Measurements from ENCODE around the gene TMEM107. TPM values are rescaled to one million over a fixed set of nuclear protein-coding genes. Genes with fewer than 3 reads are reported as not detected.
A peak's percentile ranks its signal among the peaks of the same experiment; 100 is the strongest.
"Not testable (repeated sequence)": the region's sequence is repeated elsewhere in the genome, so short reads cannot be mapped to it uniquely, and the experiment has no call there.

TMEM107 gene
- total RNA-seq, 1 donor from 2014 or later = 12.8 TPM

- peak; percentile 58 for DNase-seq
- Mint-ChIP-seq H3K4me1 (ENCODE audit: low read depth, unreplicated experiment) (peaks cover 19% of the 10 kb centered on the region), H3K9me3 (ENCODE audit: unreplicated experiment) (peaks cover 14% of the 10 kb centered on the region), H3K36me3 (ENCODE audit: unreplicated experiment) (no peaks in the 10 kb centered on the region), H3K27me3 (ENCODE audit: unreplicated experiment) (peaks cover 11% of the 10 kb centered on the region), H3K27ac (ENCODE audit: unreplicated experiment) (peak overlapping the region; percentile 100), H3K4me3 (ENCODE audit: unreplicated experiment) (peak overlapping the region; percentile 93)
- TF ChIP-seq CTCF (IDR thresholded peaks at IDR 0.05; ENCODE audit: partially characterized antibody, unreplicated experiment) = no peak
Observed at GRCh38 chr17:8173056-8173870, 2.9 kb downstream of the TMEM107 start.

GRCh38 chr17:8170186-8170585, 6.0 kb downstream of the TMEM107 start:
- H3K27ac Mint-ChIP-seq (ENCODE audit: unreplicated experiment) = not testable (repeated sequence)

GRCh38 chr17:8167526-8167925, 8.7 kb downstream of the TMEM107 start:
- Mint-ChIP-seq H3K4me1 (ENCODE audit: low read depth, unreplicated experiment) (peaks cover 16% of the 10 kb centered on the region), H3K4me3 (ENCODE audit: unreplicated experiment) (no peak overlapping the region), H3K36me3 (ENCODE audit: unreplicated experiment) (no peaks in the 10 kb centered on the region), H3K9me3 (ENCODE audit: unreplicated experiment) (peaks cover 2% of the 10 kb centered on the region), H3K27me3 (ENCODE audit: unreplicated experiment) (no peaks in the 10 kb centered on the region), H3K27ac (ENCODE audit: unreplicated experiment) (no peak overlapping the region)
- DNase-seq = no peak
- TF ChIP-seq CTCF (IDR thresholded peaks at IDR 0.05; ENCODE audit: partially characterized antibody, unreplicated experiment) = no peak

More at GRCh38 chr17:8170186-8170585, 6.0 kb downstream of the TMEM107 start:
- not testable (repeated sequence) for H3K4me1 Mint-ChIP-seq (ENCODE audit: low read depth, unreplicated experiment); H3K27me3 Mint-ChIP-seq (ENCODE audit: unreplicated experiment); H3K36me3 Mint-ChIP-seq (ENCODE audit: unreplicated experiment); H3K4me3 Mint-ChIP-seq (ENCODE audit: unreplicated experiment); DNase-seq; H3K9me3 Mint-ChIP-seq (ENCODE audit: unreplicated experiment)

- Mint-ChIP-seq H3K36me3 (ENCODE audit: unreplicated experiment) (no peaks in the 10 kb centered on the region), H3K4me1 (ENCODE audit: low read depth, unreplicated experiment) (peaks cover 16% of the 10 kb centered on the region), H3K9me3 (ENCODE audit: unreplicated experiment) (peaks cover 5% of the 10 kb centered on the region), H3K4me3 (ENCODE audit: unreplicated experiment) (no peak overlapping the region), H3K27ac (ENCODE audit: unreplicated experiment) (no peak overlapping the region), H3K27me3 (ENCODE audit: unreplicated experiment) (no peaks in the 10 kb centered on the region)
- DNase-seq = no peak
- no peak for TF ChIP-seq CTCF (IDR thresholded peaks at IDR 0.05; ENCODE audit: partially characterized antibody, unreplicated experiment)
Observed at GRCh38 chr17:8166731-8167130, 9.4 kb downstream of the TMEM107 start.

GRCh38 chr17:8164815-8165131, 11.4 kb downstream of the TMEM107 start:
- Mint-ChIP-seq H3K9me3 (ENCODE audit: unreplicated experiment) (peaks cover 10% of the 10 kb centered on the region), H3K4me3 (ENCODE audit: unreplicated experiment) (peak overlapping the region; percentile 74), H3K36me3 (ENCODE audit: unreplicated experiment) (no peaks in the 10 kb centered on the region), H3K27me3 (ENCODE audit: unreplicated experiment) (peaks cover 6% of the 10 kb centered on the region), H3K4me1 (ENCODE audit: low read depth, unreplicated experiment) (peaks cover 28% of the 10 kb centered on the region), H3K27ac (ENCODE audit: unreplicated experiment) (peak overlapping the region; percentile 92)
- no peak for DNase-seq
- TF ChIP-seq CTCF (IDR thresholded peaks at IDR 0.05; ENCODE audit: partially characterized antibody, unreplicated experiment) = no peak

Measured in glutamatergic neuron (in vitro differentiated cells).